IPS-18c (cell line): ENCODE measurements around the gene F2RL1.
"Not testable (repeated sequence)": the region's sequence is repeated elsewhere in the genome, so short reads cannot be mapped to it uniquely, and the experiment has no call there.

Experiments
- H3K4me3 ChIP-seq: 2 replicates; pipeline ENCODE4 v1.7.0; 2013; ENCODE audit warnings: low read depth, mild to moderate bottlenecking, low read length, moderate library complexity; ENCODE audit not compliant: insufficient read depth
- H3K9me3 ChIP-seq: one replicate; pipeline ENCODE4 v1.6.1; 2013; ENCODE audit warnings: mild to moderate bottlenecking, low read length, moderate library complexity; ENCODE audit not compliant: control insufficient read depth, insufficient read depth

Gene F2RL1

DNA sequence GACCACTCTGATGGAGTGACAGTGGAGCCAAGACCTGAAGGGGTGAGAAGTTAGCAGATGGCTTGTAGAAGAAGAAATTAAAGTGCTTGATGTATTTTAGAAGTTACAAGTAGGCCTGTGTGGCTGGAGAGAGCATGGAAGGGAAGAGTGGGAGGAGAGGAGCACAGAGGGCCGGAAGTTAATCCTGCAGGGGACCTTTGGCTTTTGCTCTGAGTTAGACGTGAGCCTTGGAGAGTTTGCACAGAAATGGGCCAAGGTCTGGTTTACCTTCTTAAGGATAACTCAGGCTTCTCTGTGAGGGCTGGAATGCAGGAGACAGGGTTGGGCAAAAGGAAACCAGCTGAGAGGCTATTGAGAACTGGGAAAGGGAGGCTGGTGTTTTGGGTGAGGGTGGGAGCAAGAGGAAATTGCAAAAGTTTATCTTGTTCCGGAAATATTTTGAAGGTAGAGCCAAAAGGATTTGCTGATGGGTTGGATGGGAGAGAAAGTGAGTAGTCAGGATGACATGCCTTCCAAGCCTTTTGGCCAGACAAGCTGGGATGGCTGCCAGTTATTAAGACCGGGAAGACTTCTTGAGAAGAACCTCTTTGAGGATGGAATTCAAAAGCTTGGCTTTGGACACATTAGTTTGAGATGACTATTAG lies 17.5 kb upstream of the F2RL1 start:
- Histone ChIP-seq H3K9me3 (no peaks in the 10 kb centered on the region), H3K4me3 (no peak overlapping the region)

DNA sequence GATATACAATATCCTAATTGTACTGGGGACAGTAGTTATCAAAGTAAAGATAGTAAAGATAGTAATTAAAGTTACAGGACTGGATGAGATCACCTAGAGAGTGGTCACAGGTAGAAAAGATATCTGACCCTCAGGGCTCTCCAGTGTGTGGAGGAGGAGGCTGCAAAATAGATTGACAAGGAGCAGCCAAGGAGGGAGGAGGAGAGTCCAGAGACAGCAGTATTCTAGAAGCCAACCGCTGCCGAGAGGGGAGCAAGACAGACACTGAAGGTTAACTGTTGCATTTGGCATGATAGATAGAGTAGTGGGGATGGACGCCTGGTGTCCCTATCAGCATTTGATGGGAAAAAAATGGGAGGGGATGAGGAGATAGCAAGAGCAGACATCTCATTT lies 17.0 kb upstream of the F2RL1 start:
- Histone ChIP-seq H3K4me3 (no peak overlapping the region), H3K9me3 (no peaks in the 10 kb centered on the region)

DNA sequence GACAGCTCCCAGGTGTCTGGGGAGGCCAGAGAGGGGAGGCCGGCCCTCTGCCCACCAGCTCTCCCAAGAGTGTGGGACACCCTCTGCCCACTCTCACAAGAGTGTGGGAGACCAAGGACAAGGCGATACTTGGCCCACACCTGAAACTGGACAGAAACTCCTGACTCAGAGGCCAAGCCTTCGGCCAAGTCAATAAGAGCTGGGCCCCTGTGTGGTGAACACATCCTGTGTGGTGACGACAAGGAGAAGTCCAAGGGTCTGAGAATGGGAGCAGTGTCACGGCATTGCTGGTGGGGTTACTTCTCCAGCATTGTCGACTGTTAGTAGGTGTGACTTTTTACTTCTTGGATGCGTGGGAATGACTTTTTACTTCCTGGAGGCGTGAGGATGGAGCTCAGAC lies 14.6 kb upstream of the F2RL1 start:
- Histone ChIP-seq H3K4me3 (no peak overlapping the region), H3K9me3 (no peaks in the 10 kb centered on the region)

DNA sequence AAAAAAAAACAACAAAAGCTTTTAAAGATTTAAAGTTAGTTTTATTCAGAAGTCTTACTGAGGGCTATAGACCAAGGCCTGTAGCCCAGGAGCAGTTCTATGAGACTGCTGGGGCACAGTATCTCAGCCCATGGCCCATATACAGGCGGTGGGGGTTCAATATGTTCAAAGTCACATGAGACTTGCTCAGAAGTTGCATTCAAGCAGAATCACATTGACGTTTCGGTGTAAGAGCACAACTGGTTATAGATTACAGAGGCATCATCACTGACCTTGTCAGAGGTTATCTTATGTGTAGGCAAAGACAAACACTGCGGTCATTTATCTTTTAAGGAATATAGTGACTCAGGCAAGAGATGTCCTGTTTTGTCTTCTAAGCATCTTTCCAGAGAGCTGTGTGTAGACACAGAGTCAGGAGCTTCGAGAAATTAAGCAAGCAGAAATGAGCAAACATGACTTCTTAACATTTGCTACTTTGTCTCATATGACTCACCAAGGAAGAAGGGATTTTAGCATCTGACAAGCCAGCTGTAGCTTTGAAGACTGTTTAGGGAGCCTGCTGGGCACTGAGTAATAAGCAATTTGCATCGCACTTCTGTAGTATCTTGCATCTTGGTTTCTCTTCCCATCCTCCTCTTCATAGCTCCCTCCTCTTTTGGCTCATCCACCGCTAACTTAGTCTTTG lies 12.9 kb upstream of the F2RL1 start:
- H3K9me3 ChIP-seq = no peaks in the 10 kb centered on the region
- peak overlapping the region; percentile 5; the same call in 1 of the 2 replicates for H3K4me3 ChIP-seq

DNA sequence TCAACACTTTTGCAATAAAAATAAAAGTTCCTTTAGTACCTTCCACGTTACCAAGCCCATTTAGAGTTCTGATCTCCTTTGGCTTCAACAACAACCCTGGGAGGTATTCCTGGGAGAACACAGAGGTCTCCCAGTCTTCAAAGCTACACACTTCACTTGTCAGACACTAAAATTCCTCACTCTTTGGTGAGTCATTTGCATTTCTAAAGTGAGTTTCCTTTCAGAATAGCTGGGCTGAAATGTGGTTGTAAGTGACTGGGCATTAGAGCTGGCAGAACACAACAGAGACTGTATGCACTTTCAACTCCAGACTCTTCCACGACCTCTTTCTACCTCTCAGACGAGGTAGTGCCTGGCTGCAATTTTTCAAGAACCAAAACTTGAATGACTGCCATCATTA lies 11.5 kb upstream of the F2RL1 start:
- Histone ChIP-seq H3K4me3 (no peak overlapping the region; the same call in 1 of the 2 replicates), H3K9me3 (no peaks in the 10 kb centered on the region)

DNA sequence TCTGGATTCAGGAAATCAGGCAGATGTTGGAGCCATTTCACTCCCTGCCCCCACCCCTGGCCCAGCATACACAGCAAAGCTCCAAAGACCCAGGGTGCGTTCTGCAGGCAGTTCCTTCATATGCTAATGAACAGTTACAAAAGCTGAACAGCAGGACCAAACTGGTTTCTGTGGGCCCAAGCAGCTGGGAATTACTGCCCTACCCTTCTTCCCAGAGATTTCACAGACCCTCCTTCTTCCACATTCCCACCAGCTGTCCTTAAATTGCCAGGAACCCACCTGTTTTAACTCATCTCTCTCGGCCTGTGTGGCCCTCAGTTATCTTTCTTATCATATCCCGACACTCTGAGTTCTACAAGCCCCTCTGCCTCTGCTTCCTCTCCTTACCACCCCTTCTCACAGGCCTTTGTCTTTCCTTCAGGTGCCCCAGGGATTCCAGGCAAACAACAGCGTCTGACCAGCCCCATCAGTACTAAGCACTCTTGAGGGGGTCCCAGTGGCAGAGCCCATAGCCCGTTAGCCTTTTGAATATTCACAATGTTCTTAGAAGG lies 10.6 kb upstream of the F2RL1 start:
- Histone ChIP-seq H3K9me3 (no peaks in the 10 kb centered on the region), H3K4me3 (no peak overlapping the region)

DNA sequence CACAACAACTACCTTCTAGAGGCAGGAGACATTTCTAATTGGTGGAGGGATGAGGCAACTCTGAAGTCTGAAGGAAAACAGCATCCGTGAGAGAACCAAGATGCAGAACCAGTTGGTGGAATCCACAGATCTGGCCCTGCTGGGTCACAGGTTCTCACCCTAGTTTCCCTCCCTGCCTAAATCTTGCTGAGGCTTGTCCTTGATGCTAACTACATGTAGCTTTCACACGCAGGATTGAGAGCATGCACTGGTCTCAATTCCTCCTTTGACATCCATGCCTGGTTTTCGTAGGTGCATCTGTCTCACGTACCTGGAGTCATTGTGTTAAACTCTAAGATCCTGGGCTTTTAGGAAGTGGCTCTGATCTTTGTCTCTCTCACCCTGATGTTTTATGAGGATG lies 9.7 kb upstream of the F2RL1 start:
- Histone ChIP-seq H3K4me3 (no peak overlapping the region), H3K9me3 (no peaks in the 10 kb centered on the region)

DNA sequence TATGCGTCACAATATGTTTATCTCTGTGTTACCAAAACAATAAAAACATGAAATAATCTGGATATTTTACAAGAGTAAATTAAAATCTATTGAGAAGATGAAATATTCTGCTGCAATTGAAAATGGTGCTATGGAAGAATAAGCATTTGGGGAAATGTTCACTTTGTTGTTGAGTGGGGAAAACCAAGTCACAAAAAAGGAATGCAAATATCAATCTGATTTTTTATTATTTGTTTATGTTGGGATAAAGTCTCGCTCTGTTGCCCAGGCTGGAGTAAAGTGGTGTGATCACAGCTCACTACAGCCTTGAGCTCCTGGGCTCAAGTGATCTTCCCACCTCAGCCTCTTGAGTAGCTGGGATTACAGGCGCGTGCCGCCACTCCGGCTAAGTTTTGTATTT lies 8.6 kb upstream of the F2RL1 start:
- Histone ChIP-seq H3K4me3 (no peak overlapping the region), H3K9me3 (no peaks in the 10 kb centered on the region)

DNA sequence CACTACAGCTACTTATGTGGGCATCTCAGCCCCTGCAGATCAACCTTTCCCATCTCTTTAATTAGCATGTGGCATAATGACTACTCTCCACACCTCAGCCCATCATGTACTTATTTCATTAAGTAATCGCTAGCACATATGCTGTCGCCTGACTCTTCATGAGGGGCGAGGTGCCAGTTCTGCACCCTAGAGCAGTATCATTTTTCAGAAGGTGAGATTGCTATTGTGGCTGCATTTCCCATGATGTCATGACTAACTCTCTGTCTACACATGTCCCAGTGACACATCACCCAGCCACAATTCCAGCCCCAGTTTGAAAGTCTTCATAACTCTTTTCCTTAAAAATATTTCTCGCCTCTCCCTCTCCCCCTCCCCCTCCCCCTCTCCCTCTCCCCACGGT lies 7.6 kb upstream of the F2RL1 start:
- no peaks in the 10 kb centered on the region for H3K9me3 ChIP-seq

DNA sequence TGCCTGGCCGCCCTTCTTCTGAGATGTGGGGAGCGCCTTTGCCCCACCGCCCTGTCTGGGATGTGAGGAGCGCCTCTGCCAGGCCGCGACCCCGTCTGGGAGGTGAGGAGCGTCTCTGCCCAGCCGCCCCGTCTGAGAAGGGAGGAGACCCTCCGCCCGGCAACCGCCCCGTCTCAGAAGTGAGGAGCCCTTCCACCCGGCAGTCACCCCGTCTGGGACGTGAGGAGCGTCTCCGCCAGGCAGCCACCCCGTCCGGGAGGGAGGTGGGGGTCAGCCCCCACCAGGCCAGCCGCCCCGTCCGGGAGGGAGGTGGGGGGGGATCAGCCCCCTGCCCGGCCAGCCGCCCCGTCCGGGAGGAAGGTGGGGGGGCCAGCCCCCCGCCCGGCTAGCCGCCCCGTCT lies 6.6 kb upstream of the F2RL1 start:
- not testable (repeated sequence) for H3K4me3 ChIP-seq, H3K9me3 ChIP-seq

More for the DNA sequence above, 7.6 kb upstream of the F2RL1 start:
- H3K4me3 ChIP-seq = no peak overlapping the region

DNA sequence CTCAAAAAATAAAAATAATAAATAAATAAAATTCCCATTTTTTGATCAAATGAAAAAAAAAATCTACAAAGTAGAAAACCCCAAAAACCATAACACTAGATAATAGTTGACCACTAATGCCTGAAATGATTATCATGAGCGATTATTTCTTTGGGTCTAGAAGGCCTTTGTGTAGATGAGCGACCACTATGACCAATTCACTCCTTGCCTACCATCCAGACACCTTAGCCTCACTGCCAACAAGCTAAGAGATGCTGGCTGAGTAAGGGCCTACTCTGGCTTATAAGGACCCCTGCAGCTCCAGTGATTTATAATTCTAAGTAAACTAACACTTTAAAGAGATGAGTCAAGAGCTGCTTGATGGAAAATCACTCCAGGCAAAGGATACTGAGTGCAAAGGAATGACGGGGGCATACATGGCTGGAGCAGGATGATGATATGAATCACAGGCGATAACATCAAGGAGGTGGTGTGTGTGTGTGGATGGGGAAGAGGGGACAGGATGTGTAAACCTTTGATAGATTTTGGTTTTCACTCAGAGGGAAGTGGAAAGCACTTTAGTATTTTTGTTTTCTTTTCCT lies 4.8 kb upstream of the F2RL1 start:
- no peaks in the 10 kb centered on the region for H3K9me3 ChIP-seq
- no peak overlapping the region for H3K4me3 ChIP-seq

DNA sequence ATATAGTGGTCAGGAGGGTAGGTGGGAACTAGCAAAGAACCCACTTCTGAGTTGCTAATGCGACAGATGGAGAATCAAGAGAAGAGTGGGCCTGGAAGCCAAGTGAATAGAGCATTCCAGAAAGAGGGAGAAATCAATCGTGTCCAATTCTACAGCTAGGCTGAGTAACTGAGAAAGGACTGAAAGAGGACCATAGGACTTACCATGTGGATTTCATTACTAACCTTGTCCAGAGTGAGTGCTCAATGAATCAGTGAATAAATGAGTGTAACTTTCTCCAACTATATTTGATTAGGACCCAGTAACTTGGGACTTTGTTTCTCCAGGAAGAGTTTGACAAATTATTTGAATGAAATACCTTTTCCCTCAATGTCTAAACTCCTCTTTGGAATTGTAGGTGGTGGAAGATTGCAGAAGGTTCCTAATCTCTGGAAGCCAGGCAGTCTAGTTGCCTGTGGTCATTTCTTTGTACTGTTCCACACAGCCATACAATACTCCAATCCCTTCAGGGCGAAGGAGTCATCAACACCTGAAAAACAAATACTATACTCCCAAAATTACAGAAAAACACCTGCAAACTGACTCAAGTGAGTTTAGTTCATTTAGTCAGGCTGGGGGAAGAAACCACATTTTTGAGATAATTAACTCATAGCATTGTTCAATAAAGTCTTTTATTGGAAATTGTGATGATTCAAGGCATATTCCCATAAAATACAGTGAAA lies 2.6 kb upstream of the F2RL1 start:
- no peaks in the 10 kb centered on the region for H3K9me3 ChIP-seq
- no peak overlapping the region for H3K4me3 ChIP-seq

DNA sequence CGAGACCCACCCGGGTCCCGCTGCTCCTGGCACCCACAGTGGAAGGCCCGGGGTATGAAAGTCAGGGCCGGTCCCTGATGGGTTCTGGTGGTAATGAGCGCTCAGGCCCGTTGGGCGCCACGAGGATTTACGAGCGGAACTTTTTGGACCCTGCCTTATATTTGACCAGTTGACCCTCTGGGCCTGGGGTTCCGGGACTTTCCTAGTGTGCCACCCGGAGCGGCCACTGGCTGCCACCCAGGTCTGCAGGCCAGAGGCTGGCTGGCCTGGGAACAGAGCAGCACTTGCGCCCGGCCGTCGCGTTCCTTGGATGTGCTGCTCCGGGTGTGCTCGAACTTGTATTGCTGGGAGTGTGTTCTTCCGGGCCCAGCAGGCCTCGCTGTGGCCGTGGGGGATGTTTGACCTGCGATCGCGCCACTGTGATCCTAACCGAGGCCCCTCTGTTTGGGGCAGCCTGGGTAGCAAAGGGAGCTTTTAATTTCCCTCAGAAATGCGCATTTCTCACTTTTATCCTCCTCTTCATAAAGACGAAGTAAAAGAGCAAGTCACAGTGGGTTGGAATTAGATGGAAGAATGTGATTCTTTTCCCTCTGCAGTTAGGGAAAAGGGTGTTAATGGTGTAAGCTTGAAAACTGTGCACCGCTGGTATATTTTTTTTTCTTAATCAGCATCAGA lies 1.2 kb downstream of the F2RL1 start:
- Histone ChIP-seq H3K9me3 (no peaks in the 10 kb centered on the region), H3K4me3 (peak overlapping the region; percentile 89)

DNA sequence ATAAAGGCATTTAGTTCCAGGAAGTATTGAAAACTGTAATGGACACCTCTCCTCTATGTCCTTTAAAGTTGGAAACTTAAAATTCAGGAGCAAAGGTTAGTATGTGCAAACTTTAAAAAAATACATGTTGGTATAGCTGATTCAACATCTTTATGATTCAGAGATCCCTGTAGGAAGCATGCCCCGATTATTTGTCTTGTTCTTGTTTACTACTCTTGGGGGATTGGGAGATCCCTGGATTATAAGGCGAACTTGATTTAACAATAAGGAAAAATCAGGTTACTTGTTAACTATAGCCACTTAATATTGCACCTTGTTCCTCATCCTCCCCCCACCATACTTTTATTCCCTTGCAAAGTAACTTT lies 1.7 kb downstream of the F2RL1 start:
- peak overlapping the region; percentile 89; the same call in 1 of the 2 replicates for H3K4me3 ChIP-seq
- H3K9me3 ChIP-seq = no peaks in the 10 kb centered on the region

DNA sequence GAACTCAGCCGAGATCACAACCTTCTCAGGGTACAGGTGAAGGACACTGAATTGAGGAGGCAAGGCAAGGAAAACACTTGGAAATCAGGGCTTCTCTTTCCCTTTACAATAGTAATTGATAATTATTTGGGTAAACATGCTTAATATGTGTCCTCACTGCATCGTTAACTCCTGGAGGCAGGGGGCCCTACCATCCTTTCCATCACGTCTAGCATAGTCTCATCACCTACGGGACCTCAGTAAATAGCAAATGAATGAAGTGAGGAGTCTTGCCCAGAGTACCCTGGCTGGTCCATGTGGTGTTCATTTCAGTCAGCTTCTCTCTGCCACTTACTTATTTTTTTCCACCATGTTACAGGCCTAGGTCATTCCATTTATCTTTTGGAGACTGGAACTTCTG lies 2.3 kb downstream of the F2RL1 start:
- peak overlapping the region; percentile 16; the same call in 1 of the 2 replicates for H3K4me3 ChIP-seq
- H3K9me3 ChIP-seq = no peaks in the 10 kb centered on the region

DNA sequence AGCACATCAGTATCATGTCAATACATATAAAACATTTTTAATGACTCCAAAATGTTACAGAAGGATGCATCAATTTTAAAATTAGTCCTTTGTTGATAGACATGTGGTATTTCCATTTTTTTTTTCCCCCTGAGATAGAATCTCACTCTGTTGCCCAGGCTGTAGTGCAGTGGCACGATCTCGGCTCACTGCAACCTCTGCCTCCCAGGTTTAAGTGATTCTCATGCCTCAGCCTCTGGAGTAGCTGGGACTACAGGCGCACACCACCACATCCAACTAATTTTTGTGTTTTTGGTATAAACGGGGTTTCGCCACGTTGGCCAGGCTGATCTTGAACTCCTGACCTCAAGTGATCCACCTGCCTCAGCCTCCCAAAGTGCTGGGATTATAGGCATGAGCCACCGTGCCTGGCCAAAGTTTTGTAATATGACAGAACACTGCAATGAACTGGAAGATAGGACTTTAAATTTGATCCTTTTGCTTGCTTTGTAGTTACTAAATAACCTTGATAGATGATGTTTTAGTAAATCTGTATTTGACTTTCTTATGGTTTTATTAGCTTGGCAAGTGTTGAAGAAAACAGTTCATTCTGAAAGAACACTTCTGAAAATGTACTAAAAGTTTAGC lies 3.4 kb downstream of the F2RL1 start:
- H3K4me3 ChIP-seq, H3K9me3 ChIP-seq: not testable (repeated sequence)

DNA sequence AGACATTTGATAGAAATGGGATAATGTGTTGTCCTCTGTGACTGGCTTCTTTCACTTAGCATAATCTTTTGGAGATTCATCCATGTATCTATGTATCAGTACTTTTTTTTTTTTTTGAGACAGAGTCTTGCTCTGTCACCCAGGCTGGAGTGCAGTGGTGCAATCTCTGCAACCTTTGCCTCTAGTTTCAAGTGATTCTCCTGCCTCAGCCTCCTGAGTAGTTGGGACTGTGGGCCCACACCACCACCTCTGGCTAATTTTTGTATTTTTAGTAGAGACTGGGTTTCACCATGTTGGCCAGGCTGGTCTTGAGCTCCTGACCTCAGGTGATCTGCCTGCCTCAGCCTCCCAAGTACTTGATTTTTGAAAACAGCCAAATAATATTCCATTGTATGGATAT lies 7.6 kb downstream of the F2RL1 start:
- not testable (repeated sequence) for H3K4me3 ChIP-seq, H3K9me3 ChIP-seq
